ENCODE data around the gene S100A12. TPM values are rescaled to one million over a fixed set of nuclear protein-coding genes. Genes with fewer than 3 reads are reported as not detected.
"Not testable (repeated sequence)": the region's sequence is repeated elsewhere in the genome, so short reads cannot be mapped to it uniquely, and the experiment has no call there.

S100A12 gene
- total RNA-seq, result 100 to 1,000 TPM in 1 of 5 experiments, 10 to 100 TPM in 1, not detected in 3; 22.0 to 179 TPM
- not detected for polyA plus RNA-seq
- not detected for total RNA-seq

DNA sequence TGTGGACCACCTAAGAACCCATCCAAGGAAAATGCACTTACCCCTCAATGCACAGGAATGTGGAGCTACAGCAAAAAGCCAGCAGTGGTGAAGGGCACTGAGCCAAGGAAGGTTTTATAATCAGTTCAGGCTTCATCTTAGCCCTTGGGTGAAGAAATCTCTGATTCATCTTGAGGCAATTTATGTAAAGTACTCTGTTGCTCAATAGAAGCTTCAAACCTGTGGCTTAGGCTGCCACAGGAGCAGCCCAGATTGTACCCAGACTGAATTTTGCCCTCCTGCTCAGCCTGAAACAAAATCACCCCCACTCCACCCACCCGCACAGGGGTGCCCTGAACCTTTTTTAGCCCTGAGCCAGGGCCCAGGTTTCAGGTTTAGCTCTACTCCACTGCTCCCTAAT, at the start of gene S100A12:
TSS of gene S100A12 (minus strand) at position 111 of the 400 bp plus-strand sequence. CDS start 1,029 bp downstream, outside the sequence.
- intact Hi-C loops (cut with micrococcal nuclease), result no loop called here
- Histone ChIP-seq H3K9me3 (ENCODE audit: control insufficient read depth in 2 of 3, low read length in 3 of 3) (no peaks in the 10 kb centered on the region), H3K4me3 (ENCODE audit: low read length) (no peak within 1 kb of the TSS), H3K27ac (ENCODE audit: low read depth, low read length) (no peak within 1 kb of the TSS), H3K4me1 (ENCODE audit: control insufficient read depth in 2 of 2, insufficient read depth in 2 of 2, low read length in 2 of 2) (no peaks in the 10 kb centered on the region), H3K36me3 (ENCODE audit: control insufficient read depth in 2 of 3, insufficient read depth in 3 of 3, low read length in 3 of 3) (no peaks in the 10 kb centered on the region), H3K27me3 (ENCODE audit: control insufficient read depth in 2 of 2, insufficient read depth in 2 of 2, low read length in 2 of 2) (no peaks in the 10 kb centered on the region)
- H3K27ac Mint-ChIP-seq, result no peak within 1 kb of the TSS
- H3K27me3 Mint-ChIP-seq, result peaks cover 8 to 35% (median 22%) of the 10 kb centered on the region in 5 donors
- no peak within 1 kb of the TSS for H3K4me3 Mint-ChIP-seq
- no peaks in the 10 kb centered on the region for H3K4me1 Mint-ChIP-seq
- POLR2A ChIA-PET, result no interaction called here
- H3K9me3 Mint-ChIP-seq, result peaks cover 0 to 9% (median 0%) of the 10 kb centered on the region in 11 donors
- H3K36me3 Mint-ChIP-seq, result peaks cover 0 to 4% (median 0%) of the 10 kb centered on the region in 5 donors
- CTCF ChIA-PET, result no interaction called here
- DNase-seq (no peak), ATAC-seq (peak; percentile 66)

DNA sequence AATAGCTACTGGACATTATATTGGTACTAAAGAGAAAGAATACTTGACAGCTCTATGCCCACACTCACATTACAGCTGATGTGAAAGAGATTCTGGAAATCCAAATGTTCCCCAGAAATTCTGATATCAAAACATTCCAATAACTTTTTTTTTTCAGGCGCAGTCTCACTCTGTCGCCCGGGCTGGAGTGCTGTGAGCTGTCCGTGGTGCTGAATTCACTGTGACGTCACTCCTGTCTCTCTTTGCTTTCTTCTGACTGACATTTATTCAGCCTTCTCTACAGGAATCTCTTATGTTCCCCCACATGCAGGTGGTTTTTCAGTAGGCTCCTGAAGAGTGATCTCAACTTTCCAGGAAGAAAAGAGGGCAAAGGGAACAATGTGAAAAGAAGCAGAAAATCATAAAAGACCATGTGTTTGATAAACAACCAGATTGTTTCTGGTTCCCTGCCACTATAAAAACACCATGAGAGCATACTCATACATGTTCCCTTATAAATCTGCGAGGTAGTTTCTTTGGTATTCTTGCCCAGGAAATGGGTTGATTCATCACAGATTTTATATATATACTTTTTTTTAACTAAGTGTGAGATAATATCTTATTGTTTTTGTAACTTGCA, 47.1 kb upstream of the S100A12 start:
- Histone ChIP-seq H3K4me3 (ENCODE audit: low read length) (no peak overlapping the region), H3K36me3 (ENCODE audit: control insufficient read depth in 2 of 3, insufficient read depth in 3 of 3, low read length in 3 of 3) (no peaks in the 10 kb centered on the region), H3K4me1 (ENCODE audit: control insufficient read depth in 2 of 2, insufficient read depth in 2 of 2, low read length in 2 of 2) (no peaks in the 10 kb centered on the region), H3K9me3 (ENCODE audit: control insufficient read depth in 2 of 3, low read length in 3 of 3) (no peaks in the 10 kb centered on the region), H3K27me3 (ENCODE audit: control insufficient read depth in 2 of 2, insufficient read depth in 2 of 2, low read length in 2 of 2) (no peaks in the 10 kb centered on the region), H3K27ac (ENCODE audit: low read depth, low read length) (no peak overlapping the region)
- Mint-ChIP-seq H3K4me3 (no peak overlapping the region), H3K36me3 (peaks cover 0 to 5% (median 0%) of the 10 kb centered on the region in 5 donors), H3K4me1 (peaks cover 0 to 1% (median 0%) of the 10 kb centered on the region in 7 donors), H3K9me3 (peaks cover 0 to 6% (median 0%) of the 10 kb centered on the region in 11 donors), H3K27ac (no peak overlapping the region), H3K27me3 (peaks cover 5 to 69% (median 63%) of the 10 kb centered on the region in 5 donors)
- intact Hi-C loops (cut with micrococcal nuclease), result loop anchor here (1.0 kb wide), 1 partner anchor 30 kb away; no protein-coding TSS in a partner anchor
- DNase-seq (peak; percentile 24 to 69 (median 58)), ATAC-seq (peak; percentile 52)
- ChIA-PET POLR2A (interaction anchor here (0.7 kb wide), 1 partner anchor 14 kb away, joined by 5 read pairs; no protein-coding TSS in a partner anchor), CTCF (no interaction called here)

DNA sequence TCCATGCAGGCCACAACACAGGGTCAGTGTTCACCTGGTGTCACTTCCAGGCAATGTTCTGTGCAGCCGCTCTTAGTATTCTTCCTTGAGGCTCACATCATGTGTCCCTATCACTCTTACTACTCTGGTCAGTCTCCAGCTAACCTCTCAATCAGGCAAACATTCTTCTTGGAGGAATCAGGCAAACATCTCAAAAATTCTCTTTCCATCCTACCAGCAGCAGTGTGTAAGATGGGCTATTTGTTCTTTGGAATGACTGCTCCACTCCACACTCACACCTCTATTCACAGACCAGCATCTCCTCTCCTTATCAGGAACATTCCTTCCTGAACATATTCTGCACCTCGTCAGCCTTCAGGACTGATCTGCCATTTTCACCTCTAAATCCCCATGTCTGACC, 44.9 kb upstream of the S100A12 start:
- Mint-ChIP-seq H3K4me1 (peaks cover 0 to 1% (median 0%) of the 10 kb centered on the region in 7 donors), H3K9me3 (peaks cover 0 to 6% (median 0%) of the 10 kb centered on the region in 11 donors), H3K27me3 (peaks cover 0 to 58% (median 49%) of the 10 kb centered on the region in 5 donors), H3K27ac (no peak overlapping the region), H3K36me3 (peaks cover 0 to 5% (median 0%) of the 10 kb centered on the region in 5 donors), H3K4me3 (no peak overlapping the region)
- ChIA-PET POLR2A (no interaction called here), CTCF (no interaction called here)
- Histone ChIP-seq H3K9me3 (ENCODE audit: control insufficient read depth in 2 of 3, low read length in 3 of 3) (no peaks in the 10 kb centered on the region), H3K4me3 (ENCODE audit: low read length) (no peak overlapping the region), H3K27ac (ENCODE audit: low read depth, low read length) (no peak overlapping the region), H3K27me3 (ENCODE audit: control insufficient read depth in 2 of 2, insufficient read depth in 2 of 2, low read length in 2 of 2) (no peaks in the 10 kb centered on the region), H3K36me3 (ENCODE audit: control insufficient read depth in 2 of 3, insufficient read depth in 3 of 3, low read length in 3 of 3) (no peaks in the 10 kb centered on the region), H3K4me1 (ENCODE audit: control insufficient read depth in 2 of 2, insufficient read depth in 2 of 2, low read length in 2 of 2) (no peaks in the 10 kb centered on the region)
- intact Hi-C loops (cut with micrococcal nuclease), result no loop called here
- ATAC-seq (no peak), DNase-seq (no peak)

DNA sequence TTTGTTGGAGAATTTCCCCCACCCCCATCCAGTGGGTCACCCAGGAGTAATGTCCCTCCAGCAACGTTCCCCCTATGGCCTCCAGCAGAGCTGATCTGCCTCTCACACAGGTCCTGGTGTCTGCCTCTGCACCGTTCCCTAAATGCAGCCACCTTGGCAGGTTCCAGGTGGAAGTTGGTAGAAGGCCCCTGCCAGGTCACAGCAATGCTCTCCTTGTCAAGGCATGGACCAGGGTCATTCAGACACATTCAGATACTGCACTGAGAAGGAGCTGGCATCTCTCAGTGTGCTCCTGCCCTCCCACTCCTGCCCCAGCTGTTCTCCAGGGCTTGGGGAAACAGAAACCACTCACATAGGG, 44.0 kb upstream of the S100A12 start:
- H3K4me3 ChIP-seq (ENCODE audit: low read length); H3K4me3 Mint-ChIP-seq; H3K4me1 ChIP-seq (ENCODE audit: control insufficient read depth in 2 of 2, insufficient read depth in 2 of 2, low read length in 2 of 2); ATAC-seq; H3K27ac ChIP-seq (ENCODE audit: low read depth, low read length); intact Hi-C loops (cut with micrococcal nuclease); DNase-seq; H3K36me3 ChIP-seq (ENCODE audit: control insufficient read depth in 2 of 3, insufficient read depth in 3 of 3, low read length in 3 of 3); POLR2A ChIA-PET; H3K27me3 ChIP-seq (ENCODE audit: control insufficient read depth in 2 of 2, insufficient read depth in 2 of 2, low read length in 2 of 2); H3K36me3 Mint-ChIP-seq; H3K4me1 Mint-ChIP-seq; CTCF ChIA-PET; H3K9me3 ChIP-seq (ENCODE audit: control insufficient read depth in 2 of 3, low read length in 3 of 3); H3K27ac Mint-ChIP-seq; H3K9me3 Mint-ChIP-seq: not testable (repeated sequence)
- peaks cover 0 to 54% (median 45%) of the 10 kb centered on the region in 5 donors for H3K27me3 Mint-ChIP-seq

DNA sequence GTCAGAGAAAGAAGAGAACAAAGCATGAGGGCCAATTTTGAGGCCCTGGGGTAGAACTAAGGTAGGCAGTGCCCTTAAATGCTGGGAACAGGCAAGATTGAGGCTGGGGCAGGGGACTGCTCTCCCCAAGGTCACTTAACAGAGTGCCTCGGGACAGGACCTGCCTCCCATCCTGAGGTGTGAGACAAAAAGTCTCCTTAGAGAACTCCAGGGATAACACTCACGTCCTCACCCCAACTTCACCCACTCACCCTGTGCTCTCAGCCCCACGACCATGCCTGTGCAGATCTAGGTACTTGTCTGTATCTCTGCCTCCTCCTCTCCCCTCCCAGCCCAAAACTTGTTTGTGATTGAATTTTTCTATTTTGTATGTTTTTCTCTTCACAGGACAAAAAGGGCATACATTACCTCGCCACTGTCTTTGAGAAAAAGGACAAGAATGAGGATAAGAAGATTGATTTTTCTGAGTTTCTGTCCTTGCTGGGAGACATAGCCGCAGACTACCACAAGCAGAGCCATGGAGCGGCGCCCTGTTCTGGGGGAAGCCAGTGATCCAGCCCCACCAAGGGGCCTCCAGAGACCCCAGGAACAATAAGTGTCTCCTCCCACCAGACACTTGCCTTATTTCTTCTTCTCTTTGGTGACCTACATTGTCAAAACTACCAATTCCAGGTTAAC, 43.5 kb upstream of the S100A12 start:
- H3K4me3 ChIP-seq (ENCODE audit: low read length); H3K27ac Mint-ChIP-seq; H3K27me3 ChIP-seq (ENCODE audit: control insufficient read depth in 2 of 2, insufficient read depth in 2 of 2, low read length in 2 of 2); H3K36me3 ChIP-seq (ENCODE audit: control insufficient read depth in 2 of 3, insufficient read depth in 3 of 3, low read length in 3 of 3); H3K27ac ChIP-seq (ENCODE audit: low read depth, low read length); CTCF ChIA-PET; H3K36me3 Mint-ChIP-seq; ATAC-seq; H3K4me1 Mint-ChIP-seq; POLR2A ChIA-PET; H3K9me3 ChIP-seq (ENCODE audit: control insufficient read depth in 2 of 3, low read length in 3 of 3); intact Hi-C loops (cut with micrococcal nuclease); H3K4me3 Mint-ChIP-seq; DNase-seq; H3K4me1 ChIP-seq (ENCODE audit: control insufficient read depth in 2 of 2, insufficient read depth in 2 of 2, low read length in 2 of 2): not testable (repeated sequence)
- H3K9me3 Mint-ChIP-seq, result peaks cover 0 to 13% (median 4%) of the 10 kb centered on the region in 11 donors
- peaks cover 0 to 49% (median 40%) of the 10 kb centered on the region in 5 donors for H3K27me3 Mint-ChIP-seq

DNA sequence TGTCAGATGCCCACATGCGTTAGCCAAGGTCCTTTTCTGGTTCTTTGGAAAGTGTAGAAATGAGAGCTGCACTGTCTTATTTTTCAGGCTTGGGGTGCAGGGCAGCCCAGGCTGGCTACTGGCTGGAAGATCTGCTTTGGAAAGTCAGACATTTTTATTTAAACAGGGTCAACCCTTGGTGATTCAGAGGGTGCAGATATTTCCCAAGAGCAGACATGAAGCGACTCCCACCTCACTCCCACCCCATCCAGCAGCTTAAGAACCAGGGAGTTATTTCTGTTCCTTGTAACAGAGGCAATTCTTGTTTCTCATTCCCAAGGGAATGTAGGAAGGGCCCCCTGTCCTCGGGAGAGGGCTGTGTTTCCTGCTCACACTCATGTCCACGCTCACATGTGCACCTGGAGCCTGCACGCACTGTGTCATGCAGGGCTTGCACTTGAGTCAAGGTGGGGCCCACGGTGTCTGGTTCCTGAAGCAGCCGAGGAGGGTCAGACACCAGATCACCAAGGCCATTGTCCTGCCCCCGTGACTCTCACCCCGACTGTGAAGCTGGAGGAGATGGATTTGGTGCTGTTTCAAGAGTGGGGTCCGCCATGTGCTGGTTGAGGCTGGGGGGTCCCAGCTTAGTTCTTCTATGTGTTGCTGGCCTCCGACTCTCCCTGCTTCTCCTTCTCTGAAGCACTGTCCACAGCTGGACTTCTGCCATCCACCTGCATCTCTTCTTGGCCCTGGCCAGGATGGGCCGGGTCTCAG, 41.9 kb upstream of the S100A12 start:
- no peak overlapping the region for H3K4me3 ChIP-seq (ENCODE audit: low read length)
- H3K27ac ChIP-seq (ENCODE audit: low read depth, low read length), result no peak overlapping the region
- CTCF ChIA-PET, result no interaction called here
- peaks cover 0 to 13% (median 4%) of the 10 kb centered on the region in 11 donors for H3K9me3 Mint-ChIP-seq
- no peaks in the 10 kb centered on the region for H3K27me3 ChIP-seq (ENCODE audit: control insufficient read depth in 2 of 2, insufficient read depth in 2 of 2, low read length in 2 of 2)
- no peak overlapping the region for H3K4me3 Mint-ChIP-seq
- POLR2A ChIA-PET, result no interaction called here
- no peak for DNase-seq
- no peaks in the 10 kb centered on the region for H3K36me3 ChIP-seq (ENCODE audit: control insufficient read depth in 2 of 3, insufficient read depth in 3 of 3, low read length in 3 of 3)
- no peaks in the 10 kb centered on the region for H3K4me1 ChIP-seq (ENCODE audit: control insufficient read depth in 2 of 2, insufficient read depth in 2 of 2, low read length in 2 of 2)
- ATAC-seq, result no peak
- peaks cover 0 to 42% (median 39%) of the 10 kb centered on the region in 5 donors for H3K27me3 Mint-ChIP-seq
- peaks cover 0 to 7% (median 0%) of the 10 kb centered on the region in 5 donors for H3K36me3 Mint-ChIP-seq
- no peaks in the 10 kb centered on the region for H3K9me3 ChIP-seq (ENCODE audit: control insufficient read depth in 2 of 3, low read length in 3 of 3)
- H3K27ac Mint-ChIP-seq, result no peak overlapping the region
- intact Hi-C loops (cut with micrococcal nuclease), result no loop called here
- peaks cover 0 to 1% (median 0%) of the 10 kb centered on the region in 7 donors for H3K4me1 Mint-ChIP-seq
